Fibroblast of the conjunctiva (primary cell): ENCODE measurements around the gene MICAL3.
"Not testable (repeated sequence)": the region's sequence is repeated elsewhere in the genome, so short reads cannot be mapped to it uniquely, and the experiment has no call there.

Source experiments
- DNase-seq: peaks from one replicate; pipeline ENCODE4 v3.0.0-alpha.2; 2010; ENCODE audit warnings: low read depth

Gene MICAL3

GRCh38 chr22:17998913-17999312 lies 25.4 kb downstream of the MICAL3 start:
- DNase-seq = no peak

- DNase-seq = no peak
These were observed 26.9 kb downstream of the MICAL3 start for GRCh38 chr22:17997456-17997855.

- DNase-seq = not testable (repeated sequence)
These were observed 29.1 kb downstream of the MICAL3 start for GRCh38 chr22:17995256-17995655.

- no peak for DNase-seq
These were observed 29.8 kb downstream of the MICAL3 start for GRCh38 chr22:17994424-17995108.

GRCh38 chr22:17992976-17993375 lies 31.4 kb downstream of the MICAL3 start:
- DNase-seq = not testable (repeated sequence)

GRCh38 chr22:17991992-17992391 lies 32.4 kb downstream of the MICAL3 start:
- not testable (repeated sequence) for DNase-seq

- DNase-seq = no peak
These were observed 33.4 kb downstream of the MICAL3 start for GRCh38 chr22:17990942-17991341.

GRCh38 chr22:17990147-17990546 lies 34.2 kb downstream of the MICAL3 start:
- DNase-seq = no peak

GRCh38 chr22:17988800-17989513 lies 35.4 kb downstream of the MICAL3 start:
- no peak for DNase-seq

GRCh38 chr22:17985606-17986005 lies 38.8 kb downstream of the MICAL3 start:
- no peak for DNase-seq

GRCh38 chr22:17985071-17985470 lies 39.3 kb downstream of the MICAL3 start:
- DNase-seq = not testable (repeated sequence)

- no peak for DNase-seq
These were observed 40.2 kb downstream of the MICAL3 start for GRCh38 chr22:17984114-17984513.

- DNase-seq = no peak
These were observed 41.7 kb downstream of the MICAL3 start for GRCh38 chr22:17982572-17983141.

GRCh38 chr22:17981497-17981896 lies 42.9 kb downstream of the MICAL3 start:
- no peak for DNase-seq

GRCh38 chr22:17980638-17981051 lies 43.7 kb downstream of the MICAL3 start:
- no peak for DNase-seq

GRCh38 chr22:17980015-17980590 lies 44.3 kb downstream of the MICAL3 start:
- DNase-seq = no peak

GRCh38 chr22:17978027-17978426 lies 46.3 kb downstream of the MICAL3 start:
- DNase-seq = no peak

- DNase-seq = no peak
These were observed 47.0 kb downstream of the MICAL3 start for GRCh38 chr22:17977371-17977770.

GRCh38 chr22:17976121-17976520 lies 48.2 kb downstream of the MICAL3 start:
- no peak for DNase-seq

GRCh38 chr22:17974703-17975372 lies 49.5 kb downstream of the MICAL3 start:
- DNase-seq = no peak

GRCh38 chr22:17974087-17974486 lies 50.3 kb downstream of the MICAL3 start:
- DNase-seq = no peak

GRCh38 chr22:17973217-17973616 lies 51.1 kb downstream of the MICAL3 start:
- DNase-seq = no peak
